HEK293 (cell line): ENCODE measurements around the gene IL34.

Experiments
- CTCF ChIA-PET: fragments of 350-600 bp; formaldehyde crosslinking; extraction: SDS; loops from one replicate; lab custom pipeline; 2021; ENCODE audit warnings: antibody characterized with exemption; lab: Yijun Ruan, JAX
- POLR2A ChIA-PET: fragments of 300-600 bp; formaldehyde crosslinking; extraction: SDS; loops from one replicate; lab custom pipeline; 2020; ENCODE audit warnings: antibody characterized with exemption, inconsistent platforms; lab: Yijun Ruan, JAX
- H3K27ac ChIP-seq: fragments of 200-500 bp; sonication (Bioruptor generic); 2 replicates; pipeline ENCODE4 v1.5.1; 2014; ENCODE audit warnings: low read depth, low read length, control low read depth, inconsistent platforms; ENCODE audit errors: extremely low read depth
- H3K36me3 ChIP-seq, 2 experiments: fragments of 200-500 bp in 1 of 2; sonication (Bioruptor generic) in 1 of 2; 1 replicate in 1 of 2; 2 replicates in 1 of 2; pipeline ENCODE4 v1.5.1; 2014 to 2017; ENCODE audit warnings: inconsistent platforms in 2 of 2, low read length in 2 of 2; ENCODE audit not compliant: control insufficient read depth in 2 of 2, insufficient read depth in 1 of 2
- H3K4me1 ChIP-seq: fragments of 200-500 bp; sonication (Bioruptor generic); 2 replicates; pipeline ENCODE4 v1.5.1; 2014; ENCODE audit warnings: mild to moderate bottlenecking, low read length, inconsistent platforms; ENCODE audit not compliant: control insufficient read depth, insufficient read depth
- H3K4me3 ChIP-seq: 2 replicates; pipeline ENCODE4 v1.5.1; 2011; ENCODE audit warnings: low read depth, mild to moderate bottlenecking, control low read depth, low read length, moderate library complexity
- H3K9me3 ChIP-seq: fragments of 200-500 bp; sonication (Bioruptor generic); 2 replicates; pipeline ENCODE4 v1.5.1; 2014; ENCODE audit warnings: low read depth, low read length, inconsistent platforms; ENCODE audit not compliant: control insufficient read depth, insufficient read depth
- GLIS1 ChIP-seq: fragments of 450-650 bp; formaldehyde crosslinking; IDR thresholded peaks from 2 replicates; pipeline ENCODE4 v1.5.1; 2016; ENCODE audit warnings: missing biosample characterization, missing genetic modification characterization
- HOXD13 ChIP-seq: sonication (generic); formaldehyde crosslinking; IDR thresholded peaks from 2 replicates; pipeline ENCODE4 v1.8.0; 2022; ENCODE audit warnings: missing genetic modification reagents, borderline replicate concordance
- OSR2 ChIP-seq: fragments of 450-650 bp; formaldehyde crosslinking; IDR thresholded peaks from 2 replicates; pipeline ENCODE4 v1.5.1; 2016; ENCODE audit warnings: missing biosample characterization, missing genetic modification characterization
- ZBTB26 ChIP-seq: fragments of 450-650 bp; formaldehyde crosslinking; optimal IDR thresholded peaks from 2 replicates; pipeline ENCODE3; 2016; ENCODE audit warnings: missing biosample characterization, mild to moderate bottlenecking, missing genetic modification characterization
- ZBTB6 ChIP-seq: fragments of 450-650 bp; formaldehyde crosslinking; IDR thresholded peaks from 2 replicates; pipeline ENCODE4 v1.5.1; 2017; ENCODE audit warnings: missing biosample characterization, missing genetic modification characterization
- ZNF10 ChIP-seq: fragments of 450-650 bp; formaldehyde crosslinking; IDR thresholded peaks from 2 replicates; pipeline ENCODE4 v1.5.1; 2017; ENCODE audit warnings: missing biosample characterization, missing genetic modification characterization
- ZNF175 ChIP-seq: fragments of 450-650 bp; formaldehyde crosslinking; IDR thresholded peaks from 2 replicates; pipeline ENCODE4 v1.5.1; 2016; ENCODE audit warnings: missing biosample characterization, missing genetic modification characterization
- ZNF2 ChIP-seq: fragments of 450-650 bp; formaldehyde crosslinking; IDR thresholded peaks from 2 replicates; pipeline ENCODE4 v1.5.1; 2016; ENCODE audit warnings: missing biosample characterization, missing genetic modification characterization
- ZNF350 ChIP-seq: fragments of 450-650 bp; formaldehyde crosslinking; IDR thresholded peaks from 2 replicates; pipeline ENCODE4 v1.5.0; 2017; ENCODE audit warnings: missing biosample characterization, mild to moderate bottlenecking, missing genetic modification characterization
- ZNF521 ChIP-seq: fragments of 450-650 bp; formaldehyde crosslinking; IDR thresholded peaks from 2 replicates; pipeline ENCODE4 v1.5.1; 2017; ENCODE audit warnings: missing biosample characterization, mild to moderate bottlenecking, missing genetic modification characterization
- ZNF530 ChIP-seq: fragments of 450-650 bp; formaldehyde crosslinking; IDR thresholded peaks from 2 replicates; pipeline ENCODE4 v1.5.1; 2016; ENCODE audit warnings: low read depth, missing biosample characterization, missing genetic modification characterization
- ZNF544 ChIP-seq: fragments of 450-650 bp; formaldehyde crosslinking; IDR thresholded peaks from 2 replicates; pipeline ENCODE4 v1.5.0; 2017; ENCODE audit warnings: missing biosample characterization, missing genetic modification characterization
- ZNF548 ChIP-seq: fragments of 450-650 bp; formaldehyde crosslinking; IDR thresholded peaks from 2 replicates; pipeline ENCODE4 v1.5.1; 2016; ENCODE audit warnings: missing biosample characterization, missing genetic modification characterization
- ZNF549 ChIP-seq: fragments of 450-650 bp; IDR thresholded peaks from 2 replicates; pipeline ENCODE4 v1.5.1; 2018; ENCODE audit warnings: missing biosample characterization, missing genetic modification characterization, mild to moderate bottlenecking, inconsistent platforms, moderate library complexity
- ZNF658 ChIP-seq: fragments of 450-650 bp; formaldehyde crosslinking; IDR thresholded peaks from 2 replicates; pipeline ENCODE4; 2016; ENCODE audit warnings: missing biosample characterization, missing genetic modification characterization
- ZNF704 ChIP-seq: fragments of 450-650 bp; formaldehyde crosslinking; IDR thresholded peaks from 2 replicates; pipeline ENCODE4 v1.5.1; 2016; ENCODE audit warnings: missing biosample characterization, missing genetic modification characterization
- ZNF843 ChIP-seq: fragments of 450-650 bp; formaldehyde crosslinking; IDR thresholded peaks from 2 replicates; pipeline ENCODE4 v1.5.1; 2016; ENCODE audit warnings: missing biosample characterization, missing genetic modification characterization
- TF ChIP-seq, protein P1 (sequence below): fragments of 450-650 bp; formaldehyde crosslinking; IDR thresholded peaks from 2 replicates; pipeline ENCODE4 v1.5.1; 2016; ENCODE audit warnings: missing biosample characterization, missing genetic modification characterization
- TF ChIP-seq, protein P2 (sequence below): fragments of 450-650 bp; formaldehyde crosslinking; IDR thresholded peaks from 2 replicates; pipeline ENCODE4 v1.5.1; 2016; ENCODE audit warnings: missing biosample characterization, missing genetic modification characterization
- TF ChIP-seq, protein P3 (sequence below): fragments of 450-650 bp; formaldehyde crosslinking; IDR thresholded peaks from 2 replicates; pipeline ENCODE4 v1.5.0; 2017; ENCODE audit warnings: missing biosample characterization, missing genetic modification characterization, borderline replicate concordance

IL34 gene

DNA sequence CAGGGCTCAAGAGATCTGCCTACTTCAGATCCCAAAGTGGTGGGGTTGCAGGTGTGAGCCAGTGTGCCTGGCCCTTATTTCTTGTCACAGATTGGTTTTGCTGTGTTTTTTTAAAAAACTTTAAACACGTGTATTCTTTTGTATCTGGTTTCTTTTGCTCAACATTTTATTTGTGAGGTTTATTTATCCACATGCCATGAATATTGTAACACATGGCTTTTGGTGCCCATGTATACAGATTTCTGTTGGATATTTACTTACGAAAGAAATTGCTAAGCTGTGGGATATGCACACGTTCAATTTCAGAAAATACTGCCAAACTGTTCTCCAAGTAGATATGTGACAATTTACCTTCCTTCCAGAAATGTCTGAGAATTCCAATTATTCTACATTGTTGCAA lies 18.7 kb upstream of the IL34 start:
- POLR2A ChIA-PET, result no interaction called here
- CTCF ChIA-PET, result no interaction called here
- H3K4me3 ChIP-seq, result no peak overlapping the region
- H3K27ac ChIP-seq, result no peak overlapping the region
- no peaks in the 10 kb centered on the region for H3K9me3 ChIP-seq
- no peaks in the 10 kb centered on the region for H3K4me1 ChIP-seq
- H3K36me3 ChIP-seq, result no peaks in the 10 kb centered on the region
- no peak for TF ChIP-seq OSR2
- TF ChIP-seq, all 188 proteins: peak for 0

- POLR2A ChIA-PET, result no interaction called here
- no peak overlapping the region for H3K27ac ChIP-seq
Observed at GRCh38 chr16:70630960-70631745, 15.2 kb upstream of the IL34 start.

More at GRCh38 chr16:70630960-70631745, 15.2 kb upstream of the IL34 start:
- CTCF ChIA-PET, result interaction anchor here (1.0 kb wide), 1 partner anchor 466 kb away, joined by 3 read pairs; no protein-coding TSS in a partner anchor
- TF ChIP-seq ZNF2 (no peak), ZNF530 (tag by site-specific recombination) (no peak), GLIS1 (tag by site-specific recombination) (no peak), ZNF549 (tag by site-specific recombination) (no peak), ZNF521 (tag by site-specific recombination) (no peak), HOXD13 (CRISPR knock-in tag) (no peak), ZBTB26 (tag by site-specific recombination) (no peak), ZNF843 (no peak), ZNF175 (no peak), ZNF704 (no peak), ZNF658 (tag by site-specific recombination) (no peak), ZBTB6 (tag by site-specific recombination) (no peak), ZNF544 (tag by site-specific recombination) (no peak), ZNF548 (no peak), ZNF10 (tag by site-specific recombination) (no peak), ZNF350 (tag by site-specific recombination) (no peak)
- TF ChIP-seq, protein P1, sequence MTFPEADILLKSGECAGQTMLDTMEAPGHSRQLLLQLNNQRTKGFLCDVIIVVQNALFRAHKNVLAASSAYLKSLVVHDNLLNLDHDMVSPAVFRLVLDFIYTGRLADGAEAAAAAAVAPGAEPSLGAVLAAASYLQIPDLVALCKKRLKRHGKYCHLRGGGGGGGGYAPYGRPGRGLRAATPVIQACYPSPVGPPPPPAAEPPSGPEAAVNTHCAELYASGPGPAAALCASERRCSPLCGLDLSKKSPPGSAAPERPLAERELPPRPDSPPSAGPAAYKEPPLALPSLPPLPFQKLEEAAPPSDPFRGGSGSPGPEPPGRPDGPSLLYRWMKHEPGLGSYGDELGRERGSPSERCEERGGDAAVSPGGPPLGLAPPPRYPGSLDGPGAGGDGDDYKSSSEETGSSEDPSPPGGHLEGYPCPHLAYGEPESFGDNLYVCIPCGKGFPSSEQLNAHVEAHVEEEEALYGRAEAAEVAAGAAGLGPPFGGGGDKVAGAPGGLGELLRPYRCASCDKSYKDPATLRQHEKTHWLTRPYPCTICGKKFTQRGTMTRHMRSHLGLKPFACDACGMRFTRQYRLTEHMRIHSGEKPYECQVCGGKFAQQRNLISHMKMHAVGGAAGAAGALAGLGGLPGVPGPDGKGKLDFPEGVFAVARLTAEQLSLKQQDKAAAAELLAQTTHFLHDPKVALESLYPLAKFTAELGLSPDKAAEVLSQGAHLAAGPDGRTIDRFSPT, result no peak
- TF ChIP-seq, protein P2, sequence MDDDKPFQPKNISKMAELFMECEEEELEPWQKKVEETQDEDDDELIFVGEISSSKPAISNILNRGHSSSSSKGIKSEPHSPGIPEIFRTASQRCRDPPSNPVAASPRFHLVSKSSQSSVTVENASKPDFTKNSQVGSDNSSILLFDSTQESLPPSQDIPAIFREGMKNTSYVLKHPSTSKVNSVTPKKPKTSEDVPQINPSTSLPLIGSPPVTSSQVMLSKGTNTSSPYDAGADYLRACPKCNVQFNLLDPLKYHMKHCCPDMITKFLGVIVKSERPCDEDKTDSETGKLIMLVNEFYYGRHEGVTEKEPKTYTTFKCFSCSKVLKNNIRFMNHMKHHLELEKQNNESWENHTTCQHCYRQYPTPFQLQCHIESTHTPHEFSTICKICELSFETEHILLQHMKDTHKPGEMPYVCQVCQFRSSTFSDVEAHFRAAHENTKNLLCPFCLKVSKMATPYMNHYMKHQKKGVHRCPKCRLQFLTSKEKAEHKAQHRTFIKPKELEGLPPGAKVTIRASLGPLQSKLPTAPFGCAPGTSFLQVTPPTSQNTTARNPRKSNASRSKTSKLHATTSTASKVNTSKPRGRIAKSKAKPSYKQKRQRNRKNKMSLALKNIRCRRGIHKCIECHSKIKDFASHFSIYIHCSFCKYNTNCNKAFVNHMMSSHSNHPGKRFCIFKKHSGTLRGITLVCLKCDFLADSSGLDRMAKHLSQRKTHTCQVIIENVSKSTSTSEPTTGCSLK, result no peak
- TF ChIP-seq, protein P3, sequence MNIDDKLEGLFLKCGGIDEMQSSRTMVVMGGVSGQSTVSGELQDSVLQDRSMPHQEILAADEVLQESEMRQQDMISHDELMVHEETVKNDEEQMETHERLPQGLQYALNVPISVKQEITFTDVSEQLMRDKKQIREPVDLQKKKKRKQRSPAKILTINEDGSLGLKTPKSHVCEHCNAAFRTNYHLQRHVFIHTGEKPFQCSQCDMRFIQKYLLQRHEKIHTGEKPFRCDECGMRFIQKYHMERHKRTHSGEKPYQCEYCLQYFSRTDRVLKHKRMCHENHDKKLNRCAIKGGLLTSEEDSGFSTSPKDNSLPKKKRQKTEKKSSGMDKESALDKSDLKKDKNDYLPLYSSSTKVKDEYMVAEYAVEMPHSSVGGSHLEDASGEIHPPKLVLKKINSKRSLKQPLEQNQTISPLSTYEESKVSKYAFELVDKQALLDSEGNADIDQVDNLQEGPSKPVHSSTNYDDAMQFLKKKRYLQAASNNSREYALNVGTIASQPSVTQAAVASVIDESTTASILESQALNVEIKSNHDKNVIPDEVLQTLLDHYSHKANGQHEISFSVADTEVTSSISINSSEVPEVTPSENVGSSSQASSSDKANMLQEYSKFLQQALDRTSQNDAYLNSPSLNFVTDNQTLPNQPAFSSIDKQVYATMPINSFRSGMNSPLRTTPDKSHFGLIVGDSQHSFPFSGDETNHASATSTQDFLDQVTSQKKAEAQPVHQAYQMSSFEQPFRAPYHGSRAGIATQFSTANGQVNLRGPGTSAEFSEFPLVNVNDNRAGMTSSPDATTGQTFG (tag by site-specific recombination), result no peak
- TF ChIP-seq, all 188 proteins: peak for 0
- Histone ChIP-seq H3K4me1 (no peaks in the 10 kb centered on the region), H3K36me3 (no peaks in the 10 kb centered on the region), H3K9me3 (no peaks in the 10 kb centered on the region), H3K4me3 (no peak overlapping the region)
